Forelimb muscle (tissue), 1 donor: ENCODE measurements around the gene RPUSD2. TPM values are rescaled to one million over a fixed set of nuclear protein-coding genes. Genes with fewer than 3 reads are reported as not detected.

ENCODE experiments used
- DNase-seq: peaks from one replicate; pipeline ENCODE4 v3.0.0-alpha.2; 2013; ENCODE audit warnings: low read depth
- polyA plus RNA-seq: library from polyadenylated mRNA; unstranded; fragments of 120-200 nt; gene quantifications from one replicate; pipeline ENCODE4 v1.2.1, GENCODE V29; 2013; ENCODE audit not compliant: insufficient read length

The RPUSD2 gene
- polyA plus RNA-seq, 1 donor = 8.7 TPM

GRCh38 chr15:40618906-40619305 is 49.8 kb downstream of the RPUSD2 start:
- no peak for DNase-seq

DNA sequence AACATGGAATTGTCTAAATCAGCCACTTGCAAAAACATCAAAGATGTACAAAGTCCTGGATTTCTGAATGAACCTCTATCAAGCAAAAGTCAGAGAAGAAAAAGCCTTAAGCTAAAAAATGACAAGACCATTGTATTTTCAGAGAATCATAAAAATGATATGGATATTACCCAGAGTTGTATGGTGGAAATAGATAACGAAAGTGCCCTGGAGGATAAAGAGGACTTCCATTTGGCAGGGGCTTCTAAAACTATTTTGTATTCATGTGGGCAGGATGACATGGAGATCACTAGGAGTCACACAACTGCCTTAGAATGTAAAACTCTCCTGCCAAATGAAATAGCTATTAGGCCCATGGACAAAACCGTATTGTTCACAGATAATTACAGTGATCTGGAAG is 54.3 kb downstream of the RPUSD2 start:
- DNase-seq = no peak

Other genes with a start within 250 kb of the RPUSD2 start
- gene INAFM2, start 245.6 kb upstream of the RPUSD2 start, polyA plus RNA-seq = 14.1 TPM
- gene CCDC9B, start 228.4 kb upstream of the RPUSD2 start, polyA plus RNA-seq = 17.0 TPM
- not detected for gene PHGR1, start 218.3 kb upstream of the RPUSD2 start, polyA plus RNA-seq
- 1.4 TPM for gene DISP2, start 211.1 kb upstream of the RPUSD2 start, polyA plus RNA-seq
- 20.0 TPM for gene KNSTRN, start 186.6 kb upstream of the RPUSD2 start, polyA plus RNA-seq
- 54.4 TPM for gene IVD, start 163.5 kb upstream of the RPUSD2 start, polyA plus RNA-seq
- gene BAHD1, start 128.3 kb upstream of the RPUSD2 start, polyA plus RNA-seq = 24.6 TPM
- gene CHST14, start 98.3 kb upstream of the RPUSD2 start, polyA plus RNA-seq = 33.8 TPM
- gene CCDC32, start 4.3 kb upstream of the RPUSD2 start, polyA plus RNA-seq = 14.7 TPM
- 7.5 TPM for gene KNL1, start 24.9 kb downstream of the RPUSD2 start, polyA plus RNA-seq
- 7.0 TPM for gene RAD51, start 125.9 kb downstream of the RPUSD2 start, polyA plus RNA-seq
- gene RMDN3, start 186.0 kb downstream of the RPUSD2 start, polyA plus RNA-seq = 20.2 TPM
- 5.6 TPM for gene GCHFR, start 194.8 kb downstream of the RPUSD2 start, polyA plus RNA-seq
- gene C15orf62, start 200.7 kb downstream of the RPUSD2 start, polyA plus RNA-seq = 1.9 TPM
- 16.1 TPM for gene ZFYVE19, start 237.8 kb downstream of the RPUSD2 start, polyA plus RNA-seq
- 22.8 TPM for gene DNAJC17, start 238.2 kb downstream of the RPUSD2 start, polyA plus RNA-seq